AG09309 (cell line): ENCODE measurements around the gene PLEKHA7.

Experiments
- DNase-seq: peaks from one replicate; pipeline ENCODE4 v3.0.0-alpha.2; 2010; ENCODE audit warnings: low read depth
- H3K4me3 ChIP-seq: 2 replicates; pipeline ENCODE4 v1.5.1; 2011; ENCODE audit warnings: mild to moderate bottlenecking, low read depth, low read length, moderate library complexity; ENCODE audit not compliant: control insufficient read depth
- CTCF ChIP-seq: IDR thresholded peaks from 2 replicates; pipeline ENCODE4 v1.5.1; 2011; ENCODE audit warnings: mild to moderate bottlenecking, low read depth, low read length, inconsistent platforms; ENCODE audit not compliant: insufficient read depth, control insufficient read depth; ENCODE audit errors: missing control alignments

The PLEKHA7 gene

GRCh38 chr11:16800382-16800781 lies 213.8 kb downstream of the PLEKHA7 start:
- TF ChIP-seq CTCF = no peak

DNA sequence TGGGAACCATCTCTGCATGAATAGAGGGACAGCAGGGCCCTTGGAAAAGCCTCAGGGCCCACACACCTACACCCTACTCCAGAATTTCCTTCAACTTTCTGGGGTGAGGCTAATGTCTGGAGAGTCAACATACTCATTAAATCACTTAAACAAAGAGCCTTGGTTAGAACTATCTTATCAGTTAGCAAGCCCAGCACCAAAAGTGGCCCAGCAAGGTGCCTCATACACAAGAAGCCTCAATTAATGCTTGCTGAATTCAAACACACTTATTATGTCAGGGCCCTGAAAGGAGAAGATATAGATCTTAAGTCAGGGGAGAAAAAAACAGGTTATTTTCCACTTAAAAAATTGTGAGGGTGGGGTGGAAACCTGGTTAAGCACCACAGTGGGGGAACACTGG lies 214.3 kb downstream of the PLEKHA7 start:
- DNase-seq = no peak
- H3K4me3 ChIP-seq = no peak overlapping the region
- TF ChIP-seq CTCF = no peak

More at GRCh38 chr11:16800382-16800781, 213.8 kb downstream of the PLEKHA7 start:
- H3K4me3 ChIP-seq = no peak overlapping the region
- no peak for DNase-seq

DNA sequence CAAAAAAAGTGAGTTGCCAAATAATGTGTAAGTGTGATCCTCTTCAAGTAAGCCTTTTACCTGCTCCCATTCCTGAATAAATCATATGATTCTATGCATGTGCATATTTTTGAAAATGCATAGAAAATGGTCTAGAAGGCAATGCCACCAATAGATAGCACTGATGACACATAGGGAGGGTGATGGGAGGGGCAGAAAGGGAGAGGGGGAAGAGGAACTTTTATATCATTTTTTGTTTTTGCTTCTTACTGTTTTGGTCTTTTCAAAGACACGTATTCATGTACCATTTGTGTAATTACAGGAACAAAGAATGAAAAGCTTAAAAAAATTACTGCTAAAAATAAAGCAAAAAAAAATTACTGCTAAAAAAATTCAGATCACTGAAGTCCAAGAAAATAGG lies 215.0 kb downstream of the PLEKHA7 start:
- no peak overlapping the region for H3K4me3 ChIP-seq
- no peak for DNase-seq
- no peak for TF ChIP-seq CTCF

- DNase-seq = no peak
- no peak overlapping the region for H3K4me3 ChIP-seq
- TF ChIP-seq CTCF = no peak
These were observed 216.4 kb downstream of the PLEKHA7 start for GRCh38 chr11:16797776-16798175.

DNA sequence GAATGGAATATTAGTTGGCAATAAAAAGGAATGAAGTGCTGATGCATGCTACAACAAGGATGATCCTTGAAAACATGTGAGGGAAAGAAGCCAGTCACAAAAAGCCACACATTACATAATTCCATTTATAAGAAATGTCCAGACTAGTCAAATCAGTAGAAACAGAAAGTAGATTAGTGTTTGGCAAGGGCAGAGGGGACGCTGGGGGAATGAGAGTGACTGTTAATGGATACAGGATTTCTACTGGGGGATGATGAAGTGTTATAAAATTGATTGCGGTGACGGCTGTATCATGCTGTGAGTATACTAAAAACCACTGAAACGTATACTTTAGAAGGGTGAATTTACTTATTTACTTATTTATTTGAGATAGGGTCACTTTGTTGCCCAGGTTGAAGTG lies 217.9 kb downstream of the PLEKHA7 start:
- H3K4me3 ChIP-seq = no peak overlapping the region
- no peak for TF ChIP-seq CTCF
- DNase-seq = no peak

- H3K4me3 ChIP-seq = no peak overlapping the region
- no peak for DNase-seq
- TF ChIP-seq CTCF = no peak
These were observed 219.1 kb downstream of the PLEKHA7 start for GRCh38 chr11:16795146-16795545.

DNA sequence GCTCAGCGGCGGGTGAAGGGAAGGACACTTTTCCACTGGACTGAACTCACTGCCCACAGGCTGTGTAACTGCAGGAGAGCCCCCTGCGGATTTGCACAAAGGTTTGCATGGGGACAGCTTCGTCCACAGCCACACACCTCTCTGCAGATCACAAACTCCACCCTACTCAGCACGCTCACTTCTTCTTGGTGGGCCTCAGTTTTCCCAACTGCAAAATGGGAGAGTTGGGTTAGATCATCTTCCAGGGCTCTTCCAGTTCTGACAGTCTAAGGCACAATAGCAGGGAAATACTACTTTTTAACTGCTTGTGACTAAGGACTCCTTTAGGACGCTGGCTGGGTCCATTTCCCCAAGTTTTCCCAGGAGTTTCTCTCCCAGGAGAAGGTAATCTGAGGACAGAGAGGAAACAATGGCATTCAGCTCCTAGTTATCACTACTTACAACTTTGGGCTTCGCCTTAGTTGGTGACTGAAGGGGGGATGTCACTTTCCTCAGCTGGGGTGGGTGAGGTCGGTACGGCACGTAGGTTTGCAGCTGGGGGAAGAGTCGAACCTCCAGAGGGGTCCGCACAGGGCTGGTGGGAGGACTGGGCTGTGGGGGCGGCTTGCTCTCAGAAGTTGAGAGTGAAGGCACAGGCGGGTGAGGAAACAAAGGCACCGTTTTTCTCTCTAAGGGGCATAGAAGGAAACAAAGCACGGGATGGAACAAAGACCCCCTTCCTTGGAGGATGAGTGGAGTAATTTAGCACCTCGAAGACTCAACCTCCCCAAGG lies 220.0 kb downstream of the PLEKHA7 start:
- TF ChIP-seq CTCF = no peak
- no peak for DNase-seq
- no peak overlapping the region for H3K4me3 ChIP-seq
